Stomach (tissue), 4 donors: Measurements from ENCODE around the gene SHC1.
A peak's percentile ranks its signal among the peaks of the same experiment; 100 is the strongest.

Source experiments
- CTCF ChIP-seq, 7 experiments: fragments of 450-650 bp in 4 of 7; fragments of 200-600 bp in 3 of 7; sonication (generic) in 3 of 7; IDR thresholded peaks; one replicate each; pipeline ENCODE4 v1.5.1; 2016 to 2019; ENCODE audit warnings: antibody characterized with exemption in 7 of 7, control low read depth in 2 of 7, mild to moderate bottlenecking in 1 of 7
- POLR2A ChIP-seq, 4 donors: fragments of 450-650 bp; IDR thresholded peaks; one replicate each; pipeline ENCODE4 v1.6.1; 2016; ENCODE audit warnings: antibody characterized with exemption in 4 of 4, control low read depth in 2 of 4, mild to moderate bottlenecking in 1 of 4, moderate library complexity in 1 of 4
- POLR2AphosphoS5 ChIP-seq, 3 donors: sonication (generic); formaldehyde crosslinking; IDR thresholded peaks; one replicate each; pipeline ENCODE4 v1.6.1; 2016; ENCODE audit warnings: antibody characterized with exemption in 3 of 3

DNA sequence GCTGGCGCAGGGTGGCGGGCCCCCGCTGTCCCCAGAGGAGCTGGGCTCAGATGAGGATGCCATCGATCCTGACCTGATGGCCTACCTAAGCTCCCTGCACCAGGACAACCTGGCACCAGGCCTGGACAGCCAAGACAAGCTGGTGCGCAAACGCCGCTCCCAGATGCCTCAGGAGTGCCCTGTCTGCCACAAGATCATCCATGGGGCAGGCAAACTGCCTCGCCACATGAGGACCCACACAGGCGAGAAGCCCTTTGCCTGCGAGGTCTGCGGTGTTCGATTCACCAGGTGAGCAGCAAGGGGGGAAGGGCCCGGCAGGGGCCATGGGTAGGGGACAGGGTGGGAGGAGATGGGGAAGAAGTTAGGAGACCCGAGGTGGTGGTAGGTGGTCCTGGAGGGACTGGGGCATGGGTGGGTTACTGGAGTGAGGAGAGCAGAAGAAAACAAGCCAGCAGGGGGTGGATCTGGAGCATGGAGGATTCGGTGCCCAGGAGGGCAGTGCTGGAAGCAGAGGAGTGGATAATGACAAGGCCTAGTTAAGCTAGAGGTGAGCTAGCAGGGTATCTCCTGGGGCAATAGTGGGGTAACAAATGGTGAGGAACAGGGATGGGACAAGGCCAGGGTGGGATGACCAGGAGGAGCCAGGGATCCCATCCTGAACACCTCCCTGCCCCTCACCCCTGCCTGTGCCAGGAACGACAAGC, 45.1 kb upstream of the SHC1 start:
- TF ChIP-seq POLR2AphosphoS5 (IDR thresholded peaks at IDR 0.05) (peak in 1 of 3 donors; percentile 15), CTCF (IDR thresholded peaks at IDR 0.05) (no peak), POLR2A (IDR thresholded peaks at IDR 0.05) (no peak)
